Ascending aorta (tissue), 2 donors: Measurements from ENCODE around the gene HCAR3. TPM values are rescaled to one million over a fixed set of nuclear protein-coding genes. Genes with fewer than 3 reads are reported as not detected.

Source experiments
- DNase-seq, 2 donors: peaks; one replicate each; pipeline ENCODE4 v3.0.0-alpha.2; 2019; ENCODE audit warnings: low spot score in 2 of 2
- H3K27ac ChIP-seq, 2 donors: fragments of 200-600 bp; sonication (generic); one replicate each; pipeline ENCODE4 v1.5.1; 2016 to 2017; ENCODE audit warnings: mild to moderate bottlenecking in 1 of 2
- H3K27me3 ChIP-seq: fragments of 200-600 bp; sonication (generic); one replicate; pipeline ENCODE4 v1.5.1; 2017
- H3K36me3 ChIP-seq, 2 donors: fragments of 200-600 bp; sonication (generic); one replicate each; pipeline ENCODE4 v1.5.1; 2016
- H3K4me1 ChIP-seq, 2 donors: fragments of 200-600 bp; sonication (generic); one replicate each; pipeline ENCODE4 v1.5.1; 2016 to 2017; ENCODE audit warnings: mild to moderate bottlenecking in 1 of 2
- H3K4me3 ChIP-seq, 2 donors: fragments of 200-600 bp; sonication (generic); one replicate each; pipeline ENCODE4 v1.5.1; 2016 to 2017; ENCODE audit warnings: mild to moderate bottlenecking in 1 of 2
- H3K9me3 ChIP-seq, 2 donors: fragments of 200-600 bp; sonication (generic); one replicate each; pipeline ENCODE4 v1.5.1; 2016
- CTCF ChIP-seq, 3 experiments: fragments of 200-600 bp in 2 of 3; fragments of 450-650 bp in 1 of 3; sonication (generic) in 2 of 3; IDR thresholded peaks; one replicate each; pipeline ENCODE4 v1.5.1; 2016 to 2019; ENCODE audit warnings: antibody characterized with exemption in 3 of 3, mild to moderate bottlenecking in 1 of 3, moderate library complexity in 1 of 3
- intact Hi-C: fragments of 100-400 bp; cut with DNase I; formaldehyde crosslinking; loops from one replicate; pipeline ENCODE4 v1.15.1; 2023
- total RNA-seq: library from RNA; depleted of rRNA; stranded (reverse); fragments of >200 nt; gene quantifications from one replicate; pipeline ENCODE4 v1.1.0, GENCODE V29; 2016

HCAR3 gene
- total RNA-seq, 1 donor from 2014 or later = not detected

- Histone ChIP-seq H3K4me3 (no peak overlapping the region), H3K4me1 (no peaks in the 10 kb centered on the region), H3K27ac (no peak overlapping the region), H3K36me3 (no peaks in the 10 kb centered on the region), H3K27me3 (no peaks in the 10 kb centered on the region), H3K9me3 (no peaks in the 10 kb centered on the region)
- intact Hi-C loops = no loop called here
- DNase-seq = no peak
- TF ChIP-seq CTCF (IDR thresholded peaks at IDR 0.05) = no peak
These were observed 47.1 kb downstream of the HCAR3 start for GRCh38 chr12:122669397-122670070.

GRCh38 chr12:122668268-122668667 is 48.3 kb downstream of the HCAR3 start:
- DNase-seq = no peak
- no peak overlapping the region for H3K4me3 ChIP-seq
- no peak for TF ChIP-seq CTCF (IDR thresholded peaks at IDR 0.05)
- intact Hi-C loops = no loop called here
- no peaks in the 10 kb centered on the region for H3K36me3 ChIP-seq
- no peak overlapping the region for H3K27ac ChIP-seq
- H3K4me1 ChIP-seq = no peaks in the 10 kb centered on the region
- H3K9me3 ChIP-seq = no peaks in the 10 kb centered on the region
- H3K27me3 ChIP-seq = no peaks in the 10 kb centered on the region

GRCh38 chr12:122665759-122666158 is 50.9 kb downstream of the HCAR3 start:
- TF ChIP-seq CTCF (IDR thresholded peaks at IDR 0.05) = no peak
- intact Hi-C loops = no loop called here

GRCh38 chr12:122665349-122665748 is 51.3 kb downstream of the HCAR3 start:
- H3K4me1 ChIP-seq = no peaks in the 10 kb centered on the region
- TF ChIP-seq CTCF (IDR thresholded peaks at IDR 0.05) = no peak
- intact Hi-C loops = no loop called here
- H3K9me3 ChIP-seq = no peaks in the 10 kb centered on the region
- no peak for DNase-seq
- H3K27ac ChIP-seq = no peak overlapping the region
- no peaks in the 10 kb centered on the region for H3K27me3 ChIP-seq
- no peaks in the 10 kb centered on the region for H3K36me3 ChIP-seq
- H3K4me3 ChIP-seq = no peak overlapping the region

More at GRCh38 chr12:122665759-122666158, 50.9 kb downstream of the HCAR3 start:
- Histone ChIP-seq H3K27me3 (no peaks in the 10 kb centered on the region), H3K27ac (no peak overlapping the region), H3K36me3 (no peaks in the 10 kb centered on the region), H3K4me3 (no peak overlapping the region), H3K9me3 (no peaks in the 10 kb centered on the region), H3K4me1 (no peaks in the 10 kb centered on the region)
- no peak for DNase-seq

Other genes starting within 250 kb of the HCAR3 start
- 6.4 TPM for gene ZCCHC8, start 215.9 kb downstream of the HCAR3 start, total RNA-seq
- 44.8 TPM for gene RSRC2, start 189.9 kb downstream of the HCAR3 start, total RNA-seq
- 10.5 TPM for gene KNTC1, start 189.6 kb downstream of the HCAR3 start, total RNA-seq
- 3.9 TPM for gene HCAR2, start 13.5 kb downstream of the HCAR3 start, total RNA-seq
- gene HCAR1, start 14.0 kb upstream of the HCAR3 start, total RNA-seq = not detected
- 12.2 TPM for gene DENR, start 36.0 kb upstream of the HCAR3 start, total RNA-seq
- gene CCDC62, start 57.8 kb upstream of the HCAR3 start, total RNA-seq = not detected
- 98.7 TPM for gene HIP1R, start 118.6 kb upstream of the HCAR3 start, total RNA-seq
- 31.8 TPM for gene VPS37B, start 179.3 kb upstream of the HCAR3 start, total RNA-seq
- 19.6 TPM for gene ABCB9, start 249.7 kb upstream of the HCAR3 start, total RNA-seq